Measurements from ENCODE around the gene ASNS.
"Not testable (repeated sequence)": the region's sequence is repeated elsewhere in the genome, so short reads cannot be mapped to it uniquely, and the experiment has no call there.

The ASNS gene

DNA sequence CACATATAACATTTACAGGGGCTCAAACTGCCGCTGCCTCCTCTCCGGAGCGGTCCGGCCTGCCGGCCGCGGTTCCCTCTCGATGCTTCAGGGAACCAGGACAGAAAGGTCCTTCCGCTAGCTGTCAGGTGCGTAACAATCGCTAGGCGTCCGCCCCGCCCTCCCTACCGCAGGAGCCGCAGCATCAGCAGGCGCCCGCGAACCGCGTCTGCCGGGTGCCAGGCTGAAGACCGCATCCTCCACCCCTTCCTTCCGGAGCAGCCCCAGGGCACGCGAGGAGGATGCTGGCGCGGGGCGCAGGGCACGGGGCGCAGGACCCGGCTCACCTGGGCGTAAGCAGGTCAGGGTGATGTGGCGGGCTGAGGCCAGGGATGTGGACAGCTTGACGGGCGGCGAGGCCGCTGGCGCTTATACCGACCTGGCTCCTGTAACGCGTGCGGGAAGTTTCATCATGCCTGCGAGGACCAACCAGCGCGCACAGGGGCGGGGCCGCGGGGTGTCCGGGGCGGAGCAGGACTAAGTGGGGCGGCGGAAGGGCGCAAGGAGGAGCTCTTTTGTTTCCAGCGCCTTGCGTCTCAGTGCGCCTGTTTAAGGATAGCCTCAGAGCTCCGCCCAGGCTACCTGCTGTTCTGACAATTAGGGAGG, at the start of gene ASNS:
TSS of gene ASNS (minus strand) at position 384 of the 645 bp plus-strand sequence. CDS start 3,252 bp downstream, outside the sequence.
- DNase-seq: peak; percentile 98

- not testable (repeated sequence) for DNase-seq
These were observed 49.0 kb upstream of the ASNS start for GRCh38 chr7:97921254-97921653.

DNA sequence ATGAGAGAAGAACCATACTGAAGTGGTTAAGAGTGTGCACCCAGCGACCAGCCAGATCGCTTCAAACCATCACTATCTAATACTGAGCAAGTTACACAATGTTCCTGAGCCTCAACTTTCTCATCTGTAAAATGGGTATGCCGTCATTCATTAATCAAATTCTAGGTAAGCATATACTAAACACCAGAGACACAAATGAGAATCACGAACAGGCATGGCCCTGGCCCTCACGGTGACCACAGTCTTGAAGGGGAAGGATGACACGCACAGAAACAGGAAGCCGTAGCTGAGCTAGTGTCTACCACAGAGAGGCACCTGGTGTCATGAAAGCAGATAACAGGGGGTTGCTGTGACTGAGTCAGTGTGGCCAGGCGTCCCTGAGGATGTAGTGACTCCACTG, 43.1 kb upstream of the ASNS start:
- DNase-seq: not testable (repeated sequence)

- DNase-seq: not testable (repeated sequence)
These were observed 40.1 kb upstream of the ASNS start for GRCh38 chr7:97912294-97912693.

DNA sequence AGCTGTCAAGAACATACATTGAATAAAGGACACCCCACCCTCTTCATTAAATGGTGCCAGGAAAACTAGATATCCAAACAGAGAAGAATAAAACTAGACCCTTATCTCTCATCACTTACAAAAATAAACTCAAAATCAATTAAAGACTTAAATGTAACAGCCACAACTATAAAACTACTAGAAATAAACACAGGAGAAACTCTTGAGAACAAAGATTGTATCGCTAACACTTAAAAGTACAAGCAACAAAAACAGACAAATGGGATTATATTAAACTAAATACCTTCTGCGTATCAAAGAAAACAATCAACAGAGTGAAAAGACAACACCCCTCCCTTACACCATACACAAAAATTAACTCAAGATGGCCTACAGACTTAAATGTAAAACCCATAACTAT, 24.7 kb upstream of the ASNS start:
- DNase-seq: not testable (repeated sequence)

GRCh38 chr7:97891721-97892120, 19.5 kb upstream of the ASNS start:
- DNase-seq: not testable (repeated sequence)

DNA sequence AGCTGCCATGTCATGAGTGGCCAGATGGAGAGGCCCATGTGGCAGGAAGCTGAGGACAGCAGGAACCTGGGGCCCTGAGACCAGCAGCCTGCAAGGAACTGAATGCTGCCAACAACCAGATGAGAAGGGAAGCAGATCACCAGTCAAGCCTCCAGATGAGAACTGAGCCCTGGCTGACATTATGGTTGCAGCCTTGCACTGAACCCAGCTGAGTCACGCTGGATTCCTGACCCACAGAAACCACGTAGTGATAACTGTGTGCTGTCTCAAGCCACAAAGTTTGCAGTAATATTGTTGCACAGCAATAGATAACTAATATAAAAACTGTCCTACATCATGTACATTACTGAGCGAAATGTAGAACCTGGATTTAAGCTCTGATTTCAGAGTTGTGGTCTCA, 7.3 kb upstream of the ASNS start:
- not testable (repeated sequence) for DNase-seq

DNA sequence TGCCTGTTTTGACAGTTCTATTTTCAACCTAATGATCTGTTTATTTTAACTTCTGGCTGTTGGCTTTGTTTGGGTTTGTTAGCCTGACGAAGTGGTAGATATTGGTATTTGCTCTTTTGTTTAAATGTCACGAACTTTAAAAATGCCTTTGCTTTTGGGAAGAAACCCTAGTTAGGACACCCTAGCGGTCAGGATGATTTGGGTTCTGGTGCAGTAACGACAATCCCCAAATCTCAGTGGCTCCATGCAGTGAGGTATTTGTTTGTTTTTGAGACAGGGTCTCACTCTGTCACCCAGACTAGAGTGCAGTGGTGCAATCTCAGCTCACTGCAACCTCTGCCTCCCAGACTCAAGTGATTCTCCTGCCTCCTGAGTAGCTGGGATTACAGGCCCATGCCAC, 2.7 kb upstream of the ASNS start:
- DNase-seq: not testable (repeated sequence)

GRCh38 chr7:97873606-97874005, 1.4 kb upstream of the ASNS start:
- no peak for DNase-seq

DNA sequence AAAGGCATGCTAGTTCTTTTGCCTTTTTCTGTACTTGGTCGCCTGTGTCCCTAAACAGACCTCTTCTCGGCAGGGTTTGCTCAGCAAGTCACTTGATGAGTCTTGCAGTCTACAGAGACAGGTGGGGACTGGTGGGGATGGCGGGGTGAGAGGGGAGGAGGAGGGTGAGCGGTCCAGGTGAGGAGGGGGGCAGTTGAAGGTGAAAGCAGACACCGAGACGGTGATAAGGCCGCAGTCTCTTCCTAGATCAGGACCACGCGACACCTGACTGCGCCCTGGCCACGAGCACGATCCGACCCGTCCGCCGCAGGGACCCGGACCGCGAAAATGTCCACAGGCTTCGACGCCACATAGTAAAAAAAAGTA, 566 bp downstream of the ASNS start:
- DNase-seq: peak; percentile 75

GRCh38 chr7:97868788-97869187, 3.4 kb downstream of the ASNS start:
- no peak for DNase-seq

GRCh38 chr7:97868314-97868713, 3.9 kb downstream of the ASNS start:
- DNase-seq: no peak

GRCh38 chr7:97865104-97865503, 7.1 kb downstream of the ASNS start:
- DNase-seq: no peak

GRCh38 chr7:97859606-97860204, 12.5 kb downstream of the ASNS start:
- no peak for DNase-seq

DNA sequence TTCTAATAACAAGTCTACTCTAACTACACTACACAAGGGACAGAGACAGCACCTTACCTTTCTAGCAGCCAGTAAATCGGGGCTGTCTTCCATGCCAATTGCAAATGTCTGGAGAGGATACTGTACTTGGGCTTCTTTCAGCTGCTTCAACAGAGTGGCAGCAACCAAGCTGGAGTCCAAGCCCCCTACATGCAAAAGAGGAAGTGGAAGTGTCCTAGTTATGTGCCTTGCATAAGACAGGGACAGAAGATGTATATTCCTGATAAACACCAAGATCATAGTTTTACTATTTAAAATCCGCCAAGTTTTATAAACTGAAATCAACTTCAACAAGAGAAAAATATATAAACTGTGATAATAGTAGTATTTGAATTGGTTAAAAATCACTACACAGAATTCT, 14.0 kb downstream of the ASNS start:
- DNase-seq: no peak

GRCh38 chr7:97857544-97857943, 14.7 kb downstream of the ASNS start:
- no peak for DNase-seq

DNA sequence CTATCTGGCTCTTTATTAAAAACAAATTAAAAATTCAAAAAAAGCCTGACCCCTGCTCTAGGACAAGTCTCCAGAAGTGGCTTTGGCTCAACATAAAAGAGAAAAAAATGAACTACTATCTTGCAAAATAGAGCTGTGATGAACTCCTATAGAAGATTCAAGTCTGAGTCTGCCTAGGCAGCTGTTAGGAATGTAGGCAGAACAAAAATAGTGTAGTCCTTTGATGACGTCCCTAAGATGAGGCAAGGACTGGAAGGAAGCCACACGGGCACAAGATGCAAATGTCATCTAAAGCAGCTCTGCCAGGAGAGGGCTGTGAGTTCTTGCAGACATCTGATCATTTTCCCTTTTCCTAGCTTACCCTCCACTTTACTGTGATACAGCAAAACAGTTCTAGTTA, 20.5 kb downstream of the ASNS start:
- no peak for DNase-seq

- not testable (repeated sequence) for DNase-seq
These were observed 21.8 kb downstream of the ASNS start for GRCh38 chr7:97850262-97851031.

DNA sequence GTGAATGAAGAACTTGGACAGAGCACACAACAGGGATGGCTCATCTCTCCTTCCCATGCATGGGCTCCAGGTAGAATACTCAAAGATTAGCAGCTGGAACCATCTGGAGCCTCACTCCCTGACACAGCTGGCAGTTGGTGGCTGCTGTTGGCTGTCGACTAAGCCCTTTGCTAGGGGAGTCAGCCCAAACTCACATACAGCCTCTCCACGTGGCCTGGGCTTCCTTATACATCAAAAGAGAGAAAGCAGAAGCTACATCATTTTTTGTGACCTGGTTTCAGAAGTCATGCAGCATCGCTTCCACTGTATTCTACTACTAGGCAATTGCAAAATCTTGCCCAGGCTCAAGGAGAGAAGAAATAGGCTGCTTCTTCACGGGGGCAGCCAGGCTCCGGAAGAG, 24.4 kb downstream of the ASNS start:
- no peak for DNase-seq

DNA sequence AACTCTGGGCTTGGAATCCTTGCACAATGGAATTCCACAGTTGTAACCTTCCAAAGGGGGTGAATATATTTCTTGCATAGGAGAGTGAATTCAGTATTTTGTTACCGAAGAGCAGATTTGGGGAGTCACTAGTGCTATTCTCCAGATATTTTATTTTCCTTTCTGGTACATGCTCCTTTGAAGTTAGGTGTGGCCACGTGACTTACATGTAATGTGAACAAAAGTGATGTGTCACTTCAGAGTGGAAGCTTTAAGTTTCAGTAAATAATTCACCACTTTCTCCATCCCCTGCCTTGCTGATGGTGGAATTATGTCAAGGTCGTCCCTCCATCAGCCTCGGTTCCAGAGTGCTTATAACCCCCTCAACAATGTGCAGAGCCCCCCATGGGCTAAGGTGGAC, 25.3 kb downstream of the ASNS start:
- no peak for DNase-seq

DNA sequence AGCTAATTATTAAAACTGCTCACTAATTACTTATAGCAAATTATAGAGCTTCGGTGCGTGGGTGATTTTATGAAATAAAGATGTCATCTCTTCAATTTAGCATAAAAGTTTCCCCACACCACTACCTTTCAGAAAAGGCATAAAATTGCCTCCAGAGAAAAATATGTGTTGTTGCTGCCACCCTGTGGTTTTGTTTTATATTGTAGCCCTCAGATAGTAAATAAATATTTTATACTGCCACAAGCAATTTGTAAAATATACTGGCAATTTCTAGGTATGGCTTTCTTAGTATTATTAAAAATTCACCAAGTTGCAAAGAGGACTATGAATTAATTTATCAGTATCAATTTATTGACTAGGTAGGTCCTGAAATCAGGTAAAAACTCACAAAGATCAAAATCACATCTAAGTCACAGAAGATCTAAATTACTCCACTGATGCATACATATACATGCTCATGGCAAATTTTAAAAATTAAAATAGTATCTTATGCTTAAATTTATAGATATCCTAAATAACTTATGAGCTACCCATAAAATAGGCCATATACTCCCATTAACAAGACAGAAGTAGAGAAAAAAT, 26.5 kb downstream of the ASNS start:
- DNase-seq: peak; percentile 16

GRCh38 chr7:97844036-97844435, 28.2 kb downstream of the ASNS start:
- DNase-seq: no peak

DNA sequence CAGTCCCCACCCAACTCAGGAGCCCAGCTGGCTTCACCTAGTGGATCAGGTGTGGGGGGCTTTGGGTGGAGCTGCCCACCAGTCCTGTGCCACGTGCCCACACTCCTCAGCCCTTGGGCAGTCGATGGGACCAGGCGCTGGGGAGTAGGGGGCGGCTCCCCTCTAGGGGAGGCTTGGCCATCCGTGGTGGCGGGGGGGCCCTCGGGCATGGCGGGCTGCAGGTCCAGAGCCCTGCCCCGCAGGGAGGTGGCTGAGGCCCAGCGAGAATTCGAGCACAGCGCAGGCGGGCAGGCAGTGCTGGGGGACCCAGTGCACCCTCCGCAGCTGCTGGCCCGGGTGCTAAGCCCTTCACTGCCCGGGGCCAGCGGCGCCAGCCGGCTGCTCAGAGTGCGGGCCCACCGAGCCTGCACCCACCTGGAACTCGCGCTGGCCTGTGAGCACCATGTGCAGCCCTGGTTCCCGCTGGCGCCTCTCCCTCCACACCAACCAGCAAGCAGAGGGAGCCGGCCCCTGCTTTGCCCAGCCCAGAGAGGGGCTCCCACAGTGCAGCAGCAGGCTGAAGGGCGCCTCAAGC, 29.3 kb downstream of the ASNS start:
- DNase-seq: no peak
